ENCODE results near the gene RELL2.

GRCh38 chr5:141657404-141657803 is 20.6 kb downstream of the RELL2 start:
- no peak for TF ChIP-seq CTCF (conservative IDR thresholded peaks at IDR 0.05 in 1 of 2, IDR thresholded peaks at IDR 0.05 in 1 of 2; ENCODE audit: extremely low read depth in 1 of 2, insufficient read depth in 1 of 2, low read depth in 1 of 2, low read length in 2 of 2)
- no peak for TF ChIP-seq EZH2 (IDR thresholded peaks at IDR 0.05; ENCODE audit: borderline replicate concordance, low read length)
